C4-2B (cell line): ENCODE results near the gene TSPAN18.

Experiments
- ZFX ChIP-seq: fragments of 450-650 bp; IDR thresholded peaks from 2 replicates; pipeline ENCODE4 v1.6.1; 2017
- TF ChIP-seq, protein P1 (sequence below): fragments of 450-650 bp; conservative IDR thresholded peaks from 2 replicates; pipeline ENCODE4 v1.5.1; 2017; ENCODE audit warnings: mild to moderate bottlenecking

DNA sequence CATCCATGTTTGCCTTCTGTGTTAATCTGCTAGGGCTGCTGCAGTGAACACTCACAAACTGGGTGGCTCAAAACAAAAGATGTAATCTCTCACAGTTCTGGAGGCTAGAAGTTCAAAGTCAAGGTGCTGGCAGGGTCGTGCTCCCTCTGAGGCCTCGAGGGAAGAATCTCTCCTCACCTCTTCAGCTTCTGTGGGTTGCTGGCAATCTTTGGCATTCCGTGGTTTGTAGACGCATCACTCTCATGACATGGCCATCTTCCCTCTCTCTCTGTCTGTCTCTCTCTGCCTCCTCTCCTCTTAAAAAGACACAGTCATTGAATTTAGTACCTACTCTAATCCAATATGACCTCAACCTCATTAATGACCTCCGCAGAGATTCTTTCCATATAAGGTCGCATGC is 78.8 kb downstream of the TSPAN18 start:
- TF ChIP-seq, protein P1, sequence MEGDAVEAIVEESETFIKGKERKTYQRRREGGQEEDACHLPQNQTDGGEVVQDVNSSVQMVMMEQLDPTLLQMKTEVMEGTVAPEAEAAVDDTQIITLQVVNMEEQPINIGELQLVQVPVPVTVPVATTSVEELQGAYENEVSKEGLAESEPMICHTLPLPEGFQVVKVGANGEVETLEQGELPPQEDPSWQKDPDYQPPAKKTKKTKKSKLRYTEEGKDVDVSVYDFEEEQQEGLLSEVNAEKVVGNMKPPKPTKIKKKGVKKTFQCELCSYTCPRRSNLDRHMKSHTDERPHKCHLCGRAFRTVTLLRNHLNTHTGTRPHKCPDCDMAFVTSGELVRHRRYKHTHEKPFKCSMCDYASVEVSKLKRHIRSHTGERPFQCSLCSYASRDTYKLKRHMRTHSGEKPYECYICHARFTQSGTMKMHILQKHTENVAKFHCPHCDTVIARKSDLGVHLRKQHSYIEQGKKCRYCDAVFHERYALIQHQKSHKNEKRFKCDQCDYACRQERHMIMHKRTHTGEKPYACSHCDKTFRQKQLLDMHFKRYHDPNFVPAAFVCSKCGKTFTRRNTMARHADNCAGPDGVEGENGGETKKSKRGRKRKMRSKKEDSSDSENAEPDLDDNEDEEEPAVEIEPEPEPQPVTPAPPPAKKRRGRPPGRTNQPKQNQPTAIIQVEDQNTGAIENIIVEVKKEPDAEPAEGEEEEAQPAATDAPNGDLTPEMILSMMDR, result no peak
- TF ChIP-seq ZFX, result no peak
